ENCODE data around the gene TMEM150B.

- TF ChIP-seq CTCF (conservative IDR thresholded peaks at IDR 0.05 in 1 of 2, IDR thresholded peaks at IDR 0.05 in 1 of 2; ENCODE audit: low read depth in 1 of 2, low read length in 2 of 2) (no peak), EZH2 (IDR thresholded peaks at IDR 0.05; ENCODE audit: low read length, missing control alignments) (no peak)
These were observed 49.1 kb downstream of the TMEM150B start for GRCh38 chr19:55275851-55276719.

Measured in fibroblast of lung (primary cell).